Raji (cell line): ENCODE data around the gene VPS52.

Source experiments
- POLR2A ChIP-seq: IDR thresholded peaks from 2 replicates; pipeline ENCODE4 v1.6.1; 2011; ENCODE audit warnings: low read depth, low read length, control low read depth; ENCODE audit not compliant: insufficient read depth

Gene VPS52

GRCh38 chr6:33313709-33314514, 42.2 kb upstream of the VPS52 start, which contains the start of gene TAPBP:
TAPBP (minus strand) TSS chr6:33314078; CDS start chr6:33314041, 37 bp downstream.
- peak; percentile 91 for TF ChIP-seq POLR2A

DNA sequence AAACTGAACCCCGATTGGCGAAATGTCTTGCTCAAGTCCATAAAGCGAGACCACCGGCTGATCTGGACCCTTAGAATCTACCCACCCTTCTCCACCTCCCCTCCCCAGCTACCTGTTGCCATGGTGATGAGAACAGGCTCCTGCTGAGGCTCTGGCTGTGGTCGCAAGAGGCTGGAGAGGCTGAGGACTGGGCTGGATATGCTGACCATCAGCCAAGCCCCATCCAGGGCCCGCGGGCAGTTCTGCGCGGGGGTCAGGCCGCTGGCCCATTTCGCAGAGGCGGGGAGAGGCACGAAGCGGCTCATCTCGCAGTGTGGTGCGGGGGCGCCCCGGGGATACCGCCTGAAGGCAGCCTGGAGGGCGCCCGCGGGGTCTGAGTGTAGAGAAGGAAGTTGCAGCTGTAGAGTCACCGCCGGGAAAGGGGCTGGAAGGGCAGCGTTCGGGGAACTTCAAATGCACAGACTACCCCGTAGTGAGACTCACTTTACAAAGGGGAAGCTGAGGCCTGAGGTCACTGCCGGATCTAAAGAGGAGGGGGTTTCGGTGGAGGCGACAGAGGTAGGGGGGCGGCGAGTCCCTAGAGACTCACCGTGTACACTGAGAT, 41.5 kb upstream of the VPS52 start:
- TF ChIP-seq POLR2A: no peak

- no peak for TF ChIP-seq POLR2A
Measured at GRCh38 chr6:33312361-33313104, 40.9 kb upstream of the VPS52 start.

- TF ChIP-seq POLR2A: no peak
Measured at GRCh38 chr6:33306356-33306755, 34.7 kb upstream of the VPS52 start.

DNA sequence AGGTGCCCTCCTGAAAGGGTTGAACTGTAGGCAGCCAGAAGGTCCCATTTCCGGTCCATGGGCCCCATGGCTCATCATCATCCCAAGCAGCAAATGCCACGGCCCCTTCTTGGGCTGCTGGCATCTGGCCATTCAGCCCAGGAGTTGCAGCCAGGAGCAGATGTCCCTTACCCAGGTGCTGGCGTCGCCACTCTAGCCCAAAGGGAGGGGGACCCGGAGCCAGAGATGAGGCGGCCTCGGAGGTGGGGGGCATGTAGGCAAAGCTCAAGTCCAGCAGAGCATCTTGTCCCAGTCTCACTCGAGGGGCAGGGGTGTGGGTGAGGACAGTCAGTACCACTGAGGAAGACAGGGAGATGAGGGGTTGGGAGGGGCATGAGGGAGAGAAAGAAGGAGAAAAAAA, 33.4 kb upstream of the VPS52 start:
- TF ChIP-seq POLR2A: no peak

- no peak for TF ChIP-seq POLR2A
Measured at GRCh38 chr6:33304216-33304615, 32.5 kb upstream of the VPS52 start.

DNA sequence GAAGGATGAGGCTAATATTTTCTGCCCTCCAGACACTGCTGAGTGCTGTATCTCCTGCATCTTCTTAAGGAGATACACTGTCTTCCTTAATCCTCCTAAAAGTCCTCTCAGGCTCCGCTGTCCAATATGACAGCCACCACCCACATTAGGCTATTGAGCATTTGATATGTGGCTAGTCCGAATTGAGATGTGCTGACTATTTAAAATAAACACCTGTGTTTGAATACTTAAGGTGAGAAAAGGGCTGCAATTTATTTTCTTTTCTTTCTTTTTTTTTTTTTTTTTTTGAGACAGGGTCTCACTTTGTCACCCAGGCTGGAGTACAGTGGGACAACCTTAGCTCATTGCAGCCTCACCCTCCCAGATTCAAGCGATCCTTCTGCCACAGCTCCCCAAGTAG, 30.2 kb upstream of the VPS52 start:
- TF ChIP-seq POLR2A: no peak

DNA sequence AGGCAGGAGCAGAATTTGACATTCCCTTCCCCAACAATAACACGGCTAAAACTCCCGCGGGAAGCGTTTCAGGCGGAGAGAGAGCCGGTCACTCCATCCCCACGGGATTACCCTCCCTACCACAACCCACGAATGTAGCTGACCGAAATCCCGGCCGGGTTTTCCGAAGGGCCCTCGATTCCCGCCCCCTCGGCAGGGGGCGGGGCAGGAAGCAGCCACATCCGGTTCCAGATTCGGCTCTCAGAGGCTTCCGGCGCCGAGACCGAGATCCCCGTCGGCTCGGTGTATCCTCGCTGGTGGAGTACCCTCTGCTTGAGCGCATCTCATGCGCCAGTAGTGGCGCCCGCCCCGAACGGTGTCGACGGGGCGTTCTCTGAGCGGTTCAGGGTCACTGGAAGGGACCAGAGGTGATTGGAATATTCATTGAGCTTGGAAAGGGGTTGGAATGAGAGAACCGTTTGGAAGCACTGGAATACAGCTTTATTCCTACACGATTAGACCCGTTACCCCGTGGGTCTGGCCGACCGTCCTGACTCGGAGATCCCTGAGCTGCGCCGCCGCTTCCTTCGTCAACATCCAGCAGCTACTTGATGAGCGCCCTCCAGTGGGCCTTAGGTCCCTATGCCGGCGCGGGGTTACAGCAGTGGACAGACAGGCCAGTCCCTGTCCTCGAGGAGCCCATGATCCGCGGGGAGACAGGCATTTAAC, 27.7 kb upstream of the VPS52 start:
- TF ChIP-seq POLR2A: peak; percentile 84

DNA sequence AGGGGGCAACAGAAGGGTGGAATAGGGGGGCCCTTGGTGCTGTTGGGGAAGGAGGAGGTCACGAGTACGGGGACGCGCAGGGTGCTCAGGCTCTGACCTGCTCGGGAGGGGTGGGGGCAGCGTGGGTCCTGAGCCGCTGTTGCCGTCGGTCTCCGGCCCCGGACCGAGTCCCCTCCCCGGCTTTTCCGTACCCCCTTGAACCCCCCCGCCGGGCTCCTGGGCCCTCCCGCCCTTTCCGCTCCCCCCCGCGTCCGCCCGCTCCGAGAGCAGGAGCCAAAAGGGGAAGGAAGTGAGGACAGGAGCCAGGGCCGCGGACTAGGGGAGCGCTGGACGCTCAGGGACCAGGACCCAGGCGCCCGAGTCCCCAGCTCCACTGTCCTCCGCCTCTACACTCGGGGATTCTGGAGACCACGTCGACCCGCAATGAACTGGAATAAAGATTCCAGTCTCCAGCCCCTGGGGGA, 27.1 kb upstream of the VPS52 start, which contains the start of gene RGL2:
Gene RGL2 (minus strand): TSS at position 170 of the 464 bp plus-strand sequence. CDS start 332 bp downstream, outside the sequence.
- TF ChIP-seq POLR2A: no peak

- TF ChIP-seq POLR2A: no peak; the same call in 1 of the 2 replicates
Measured at GRCh38 chr6:33297956-33298772, 26.5 kb upstream of the VPS52 start.

- TF ChIP-seq POLR2A: no peak
Measured at GRCh38 chr6:33297406-33297955, 25.8 kb upstream of the VPS52 start.

GRCh38 chr6:33296797-33297405, 25.2 kb upstream of the VPS52 start:
- no peak for TF ChIP-seq POLR2A

DNA sequence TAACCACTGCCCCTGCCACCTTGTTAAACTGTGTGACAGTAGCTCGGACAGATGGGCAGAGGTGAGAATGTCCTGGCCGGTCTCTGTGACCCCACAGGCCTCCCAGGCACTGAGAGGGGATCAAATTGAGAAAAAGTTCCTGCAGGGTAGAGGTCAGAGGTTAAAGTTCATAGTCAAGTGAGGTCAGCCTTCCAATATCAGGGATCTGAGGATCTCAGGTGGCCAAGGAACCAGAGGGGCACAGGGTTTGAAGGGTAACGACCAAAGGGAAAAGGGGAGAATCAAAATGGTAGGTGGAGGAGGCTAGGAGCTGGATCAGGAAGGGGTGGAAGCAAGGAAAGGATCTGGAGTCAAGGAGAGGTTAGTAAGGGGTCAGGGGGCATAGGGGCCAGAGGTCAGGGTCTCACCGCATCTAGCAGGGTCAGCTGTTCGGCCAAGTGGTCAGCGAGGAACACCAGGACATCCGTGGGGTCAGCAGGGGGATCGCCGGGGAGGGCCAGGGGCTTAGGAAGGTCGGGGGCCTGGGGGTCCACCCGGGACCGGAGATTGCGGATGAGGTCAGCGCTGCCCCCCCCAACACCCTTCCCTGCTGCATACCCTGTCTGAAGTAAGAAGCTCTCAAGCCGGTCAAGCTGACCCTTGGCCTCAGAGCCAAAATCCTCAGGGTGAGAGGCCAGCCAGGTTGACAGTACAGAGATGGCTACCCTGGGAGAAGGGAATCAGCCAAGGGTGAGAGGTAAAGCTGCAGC, 24.1 kb upstream of the VPS52 start:
- TF ChIP-seq POLR2A: no peak
